OCI-LY1 (cell line): ENCODE data around the gene MRPL36.

Experiments
- EZH2 ChIP-seq: fragments of 200-600 bp; sonication (generic), shearing (Covaris generic); IDR thresholded peaks from 2 replicates; pipeline ENCODE4 v1.8.0; 2017; ENCODE audit warnings: borderline replicate concordance, mixed run types, mild to moderate bottlenecking, antibody characterized with exemption, low read length, moderate library complexity, mixed read lengths
- TF ChIP-seq, protein P1 (sequence below): fragments of 200-600 bp; sonication (generic), shearing (Covaris generic); IDR thresholded peaks from 2 replicates; pipeline ENCODE4 v1.5.1; 2017; ENCODE audit warnings: mild to moderate bottlenecking, antibody characterized with exemption, low read length, moderate library complexity, mixed read lengths

DNA sequence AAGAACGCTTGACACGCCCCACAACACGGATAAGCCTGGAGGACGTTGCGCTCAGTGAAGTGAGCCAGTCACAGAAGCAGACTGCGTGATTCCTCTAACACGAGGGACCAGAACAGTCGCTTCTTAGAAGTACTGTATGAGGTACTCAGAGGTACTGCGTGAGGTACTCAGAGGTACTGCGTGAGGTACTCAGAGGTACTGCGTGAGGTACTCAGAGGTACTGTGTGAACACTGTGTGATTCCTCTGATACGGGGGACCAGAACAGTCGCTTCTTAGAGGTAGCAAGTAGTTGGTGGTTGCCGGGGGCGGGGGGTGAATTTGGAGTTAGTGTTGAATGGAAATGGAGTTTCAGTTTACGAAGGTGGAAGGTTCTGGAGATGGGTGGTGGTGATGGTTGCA lies 7.3 kb upstream of the MRPL36 start:
- TF ChIP-seq, protein P1, sequence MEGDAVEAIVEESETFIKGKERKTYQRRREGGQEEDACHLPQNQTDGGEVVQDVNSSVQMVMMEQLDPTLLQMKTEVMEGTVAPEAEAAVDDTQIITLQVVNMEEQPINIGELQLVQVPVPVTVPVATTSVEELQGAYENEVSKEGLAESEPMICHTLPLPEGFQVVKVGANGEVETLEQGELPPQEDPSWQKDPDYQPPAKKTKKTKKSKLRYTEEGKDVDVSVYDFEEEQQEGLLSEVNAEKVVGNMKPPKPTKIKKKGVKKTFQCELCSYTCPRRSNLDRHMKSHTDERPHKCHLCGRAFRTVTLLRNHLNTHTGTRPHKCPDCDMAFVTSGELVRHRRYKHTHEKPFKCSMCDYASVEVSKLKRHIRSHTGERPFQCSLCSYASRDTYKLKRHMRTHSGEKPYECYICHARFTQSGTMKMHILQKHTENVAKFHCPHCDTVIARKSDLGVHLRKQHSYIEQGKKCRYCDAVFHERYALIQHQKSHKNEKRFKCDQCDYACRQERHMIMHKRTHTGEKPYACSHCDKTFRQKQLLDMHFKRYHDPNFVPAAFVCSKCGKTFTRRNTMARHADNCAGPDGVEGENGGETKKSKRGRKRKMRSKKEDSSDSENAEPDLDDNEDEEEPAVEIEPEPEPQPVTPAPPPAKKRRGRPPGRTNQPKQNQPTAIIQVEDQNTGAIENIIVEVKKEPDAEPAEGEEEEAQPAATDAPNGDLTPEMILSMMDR, result no peak
- TF ChIP-seq EZH2, result no peak
